NB4 (cell line): ENCODE results near the gene CARF.
A peak's percentile ranks its signal among the peaks of the same experiment; 100 is the strongest.

Experiments used
- DNase-seq: peaks from one replicate; pipeline ENCODE4 v3.0.0; 2010; ENCODE audit warnings: low read depth
- H3K4me3 ChIP-seq: one replicate; pipeline ENCODE4 v1.5.1; 2011; ENCODE audit warnings: mild to moderate bottlenecking, low read depth, low read length, moderate library complexity
- MYC ChIP-seq: IDR thresholded peaks from 2 replicates; pipeline ENCODE4 v1.6.1; 2011; ENCODE audit warnings: low read depth, low read length
- POLR2A ChIP-seq: IDR thresholded peaks from 2 replicates; pipeline ENCODE4 v1.6.1; 2011; ENCODE audit warnings: mild to moderate bottlenecking; ENCODE audit not compliant: insufficient read length; ENCODE audit errors: extremely low read depth
- TF ChIP-seq, protein P1 (sequence below): IDR thresholded peaks from one replicate; pipeline ENCODE4 v1.5.1; 2012; ENCODE audit warnings: low read depth, low read length
- TF ChIP-seq, protein P2 (sequence below): IDR thresholded peaks from 2 replicates; pipeline ENCODE4 v1.6.1; 2011; ENCODE audit warnings: low read depth, low read length

Gene CARF, protein sequence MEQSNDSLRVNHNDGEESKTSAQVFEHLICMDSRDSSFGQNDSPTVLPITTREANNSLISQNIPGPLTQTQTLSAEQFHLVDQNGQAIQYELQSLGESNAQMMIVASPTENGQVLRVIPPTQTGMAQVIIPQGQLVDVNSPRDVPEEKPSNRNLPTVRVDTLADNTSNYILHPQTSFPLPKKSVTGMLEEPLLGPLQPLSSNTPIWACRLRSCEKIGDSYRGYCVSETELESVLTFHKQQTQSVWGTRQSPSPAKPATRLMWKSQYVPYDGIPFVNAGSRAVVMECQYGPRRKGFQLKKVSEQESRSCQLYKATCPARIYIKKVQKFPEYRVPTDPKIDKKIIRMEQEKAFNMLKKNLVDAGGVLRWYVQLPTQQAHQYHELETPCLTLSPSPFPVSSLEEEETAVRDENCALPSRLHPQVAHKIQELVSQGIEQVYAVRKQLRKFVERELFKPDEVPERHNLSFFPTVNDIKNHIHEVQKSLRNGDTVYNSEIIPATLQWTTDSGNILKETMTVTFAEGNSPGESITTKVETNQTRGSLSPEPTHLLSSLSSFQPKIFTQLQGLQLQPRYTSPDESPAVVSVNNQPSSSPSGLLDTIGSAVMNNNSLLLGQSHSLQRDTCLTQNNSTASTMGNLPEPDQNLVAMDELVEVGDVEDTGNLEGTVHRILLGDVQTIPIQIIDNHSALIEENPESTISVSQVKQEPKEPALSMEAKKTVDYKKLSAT

DNA sequence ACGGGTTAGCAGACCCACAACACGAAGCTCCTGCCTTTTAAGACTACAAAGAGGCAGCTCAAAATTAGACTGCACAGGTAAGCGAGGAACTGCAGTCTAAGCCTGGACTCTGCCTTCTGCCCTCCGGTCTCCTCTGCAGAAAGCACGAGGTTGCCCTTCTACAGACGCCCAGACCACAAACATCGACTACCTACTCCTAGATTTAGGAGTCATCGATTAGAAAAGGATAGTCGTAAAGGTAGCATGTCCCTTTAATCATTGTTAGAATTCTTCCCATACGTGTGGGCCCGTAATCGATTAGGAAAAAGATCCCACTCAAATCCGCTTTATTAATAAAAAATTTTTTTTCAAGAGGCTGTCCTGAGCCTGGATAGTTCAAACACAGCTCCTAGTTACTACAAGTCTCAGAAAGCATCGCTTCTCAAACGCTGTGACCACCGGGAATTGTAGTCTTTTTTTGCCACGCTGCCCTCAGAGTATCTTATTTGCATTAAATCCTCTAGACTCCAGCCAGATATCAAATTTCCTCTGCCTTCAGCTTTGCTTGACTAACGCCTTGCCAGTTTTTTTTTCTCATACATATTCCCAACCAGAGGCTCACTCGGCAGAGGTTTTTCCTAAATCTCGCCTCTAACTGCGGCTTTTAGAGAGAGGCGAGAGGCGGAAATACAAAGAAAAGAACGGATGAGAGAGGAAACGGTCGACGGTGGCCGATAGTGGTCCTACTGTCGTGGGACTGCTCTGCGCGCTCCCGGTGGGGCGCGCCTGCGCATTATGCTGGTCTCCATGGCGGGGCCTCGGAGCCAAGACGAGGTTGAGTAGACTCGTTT is at the start of gene CARF, which contains the start of gene WDR12:
Gene CARF, plus strand, starts transcription at position 764 of the 830 bp plus-strand sequence. CDS start 29,628 bp downstream, outside the sequence.
Gene WDR12, minus strand, starts transcription at position 162 of the 830 bp plus-strand sequence. CDS start 197 bp downstream, outside the sequence.
- DNase-seq: peak; percentile 96
- TF ChIP-seq POLR2A: peak; percentile 81
- peak; percentile 100 for TF ChIP-seq MYC
- TF ChIP-seq, protein P1, sequence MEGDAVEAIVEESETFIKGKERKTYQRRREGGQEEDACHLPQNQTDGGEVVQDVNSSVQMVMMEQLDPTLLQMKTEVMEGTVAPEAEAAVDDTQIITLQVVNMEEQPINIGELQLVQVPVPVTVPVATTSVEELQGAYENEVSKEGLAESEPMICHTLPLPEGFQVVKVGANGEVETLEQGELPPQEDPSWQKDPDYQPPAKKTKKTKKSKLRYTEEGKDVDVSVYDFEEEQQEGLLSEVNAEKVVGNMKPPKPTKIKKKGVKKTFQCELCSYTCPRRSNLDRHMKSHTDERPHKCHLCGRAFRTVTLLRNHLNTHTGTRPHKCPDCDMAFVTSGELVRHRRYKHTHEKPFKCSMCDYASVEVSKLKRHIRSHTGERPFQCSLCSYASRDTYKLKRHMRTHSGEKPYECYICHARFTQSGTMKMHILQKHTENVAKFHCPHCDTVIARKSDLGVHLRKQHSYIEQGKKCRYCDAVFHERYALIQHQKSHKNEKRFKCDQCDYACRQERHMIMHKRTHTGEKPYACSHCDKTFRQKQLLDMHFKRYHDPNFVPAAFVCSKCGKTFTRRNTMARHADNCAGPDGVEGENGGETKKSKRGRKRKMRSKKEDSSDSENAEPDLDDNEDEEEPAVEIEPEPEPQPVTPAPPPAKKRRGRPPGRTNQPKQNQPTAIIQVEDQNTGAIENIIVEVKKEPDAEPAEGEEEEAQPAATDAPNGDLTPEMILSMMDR: no peak
- TF ChIP-seq, protein P2, sequence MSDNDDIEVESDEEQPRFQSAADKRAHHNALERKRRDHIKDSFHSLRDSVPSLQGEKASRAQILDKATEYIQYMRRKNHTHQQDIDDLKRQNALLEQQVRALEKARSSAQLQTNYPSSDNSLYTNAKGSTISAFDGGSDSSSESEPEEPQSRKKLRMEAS: peak; percentile 96
- peak within 1 kb of the TSS; percentile 98 for H3K4me3 ChIP-seq

DNA sequence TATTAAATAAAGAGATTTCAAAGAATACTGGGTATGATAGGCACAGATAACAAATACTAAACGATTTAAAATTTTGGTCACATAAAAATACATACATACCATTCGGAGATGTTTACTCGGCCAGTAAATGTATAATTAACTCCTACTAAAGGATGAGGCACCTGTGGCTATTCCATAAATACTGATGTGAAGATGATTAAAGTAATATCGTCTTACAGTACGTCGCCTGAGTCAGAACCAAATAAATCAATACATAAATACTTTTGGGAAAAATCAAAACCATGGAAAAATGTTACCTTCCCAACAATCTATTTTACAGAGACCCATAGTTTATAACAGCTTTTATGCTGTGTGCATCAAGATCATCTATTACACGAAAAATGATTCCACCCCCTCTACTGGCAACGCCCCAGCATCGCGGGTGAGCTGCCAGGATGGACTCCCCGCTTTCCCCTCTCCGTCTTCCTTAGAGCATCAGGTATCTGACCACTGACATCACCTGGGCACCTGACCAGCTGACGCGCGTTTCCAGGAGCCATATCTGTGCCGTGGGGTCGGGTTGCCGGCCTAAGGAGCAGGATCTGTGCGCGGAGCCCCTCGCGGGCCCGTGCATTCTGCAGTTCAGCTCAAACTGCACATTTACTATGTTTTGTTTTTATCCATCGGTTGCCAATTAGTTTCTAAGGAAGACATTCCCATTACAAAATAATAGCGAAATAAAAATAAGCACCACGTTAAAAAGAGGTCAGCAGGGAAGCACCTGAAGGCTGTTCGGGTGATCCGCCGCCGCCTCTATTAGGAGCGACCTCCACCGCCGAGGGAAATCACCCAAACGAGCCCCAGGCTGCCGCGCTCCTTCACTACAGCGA is 41.4 kb upstream of the CARF start:
- peak overlapping the region; percentile 87 for H3K4me3 ChIP-seq
- TF ChIP-seq MYC (no peak), POLR2A (no peak)
- TF ChIP-seq, protein P2: no peak
- TF ChIP-seq, protein P1: peak; percentile 73
- DNase-seq: peak; percentile 78

DNA sequence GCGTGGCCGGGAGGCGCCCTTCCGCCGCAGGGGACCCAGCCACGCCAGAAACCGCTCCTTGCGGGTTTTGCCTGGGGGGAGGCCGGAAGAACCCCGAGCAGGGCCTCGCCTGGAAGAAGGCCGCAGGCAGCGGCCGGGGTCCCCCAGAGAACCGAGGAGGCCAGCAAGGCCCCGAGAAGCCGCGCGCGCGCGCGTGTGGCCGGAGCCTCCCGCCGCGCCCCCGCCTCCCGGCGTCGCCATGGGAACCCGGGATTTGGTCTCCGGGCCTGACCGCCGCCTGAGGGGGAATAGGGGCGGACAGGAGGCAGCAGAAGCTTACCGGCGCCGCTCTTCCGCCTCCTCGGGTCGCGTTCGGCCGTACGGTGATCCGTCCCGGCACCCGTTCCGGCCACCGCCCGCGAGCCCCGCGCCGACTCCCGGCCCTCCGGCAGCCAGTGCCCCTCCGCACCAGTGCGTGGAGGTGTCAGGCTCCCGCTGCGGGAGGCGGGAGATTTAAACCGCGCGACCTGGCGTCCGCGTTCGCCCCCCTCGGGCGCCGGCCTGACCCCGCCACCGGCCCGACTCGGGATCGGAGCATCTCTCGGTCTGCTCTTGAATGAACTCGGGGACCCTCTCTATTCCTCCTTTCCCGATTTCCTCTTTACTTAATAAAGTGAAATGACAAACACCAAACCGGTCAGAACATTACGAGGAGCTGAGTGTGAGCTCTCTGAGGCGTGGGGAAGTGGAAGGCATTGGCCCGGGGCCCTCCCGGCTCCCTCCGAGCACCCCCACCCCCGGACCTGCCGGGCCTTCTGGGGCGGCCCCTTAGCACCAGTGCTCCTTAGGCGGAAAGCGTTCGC is 40.6 kb upstream of the CARF start, which contains the start of gene ICA1L:
Gene ICA1L, minus strand, starts transcription at position 467 of the 842 bp plus-strand sequence. CDS start 42,757 bp downstream, outside the sequence.
- TF ChIP-seq, protein P1: no peak
- TF ChIP-seq, protein P2: peak; percentile 41; the same call in 1 of the 2 replicates
- TF ChIP-seq MYC: peak; percentile 55; the same call in 1 of the 2 replicates
- TF ChIP-seq POLR2A: peak; percentile 33
- peak within 1 kb of the TSS; percentile 87 for H3K4me3 ChIP-seq
- DNase-seq: peak; percentile 88

DNA sequence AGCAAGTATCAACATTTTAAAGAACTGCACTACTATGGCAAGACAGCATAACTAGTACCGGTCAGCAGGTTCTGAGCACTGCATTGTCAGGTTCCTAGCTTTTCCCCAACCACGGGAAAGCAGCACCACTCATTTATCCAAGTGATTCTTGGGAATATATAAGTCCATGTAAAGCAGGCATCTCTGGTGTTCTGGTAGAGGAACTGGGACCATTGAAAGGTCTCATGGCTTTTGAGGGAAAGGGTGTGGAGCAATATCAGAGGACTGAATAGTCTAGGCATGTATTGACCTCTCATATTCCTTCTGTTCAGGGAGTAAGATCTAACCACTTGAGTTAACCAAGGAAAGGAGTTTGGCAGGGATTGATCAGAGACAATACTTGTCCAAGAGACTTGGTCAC is 34.4 kb upstream of the CARF start:
- no peak for TF ChIP-seq MYC
- no peak for TF ChIP-seq POLR2A
- TF ChIP-seq, protein P1: no peak
- TF ChIP-seq, protein P2: no peak
- DNase-seq: no peak
- no peak overlapping the region for H3K4me3 ChIP-seq
